ENCODE results near the gene LRRC8B. TPM values are rescaled to one million over a fixed set of nuclear protein-coding genes. Genes with fewer than 3 reads are reported as not detected.

Gene LRRC8B
- total RNA-seq, 5 donors from 2014 or later (not counting 1 experiment from before 2014, with no cell fraction given): 13.3 to 17.6 (median 14.9) TPM

GRCh38 chr1:89596698-89597097 lies 72.1 kb downstream of the LRRC8B start:
- Histone ChIP-seq H3K4me3 (ENCODE audit: control insufficient read depth in 1 of 2, extremely low read depth in 1 of 2, low read length in 1 of 2) (no peak overlapping the region), H3K27me3 (replicated peaks in 1 of 2; ENCODE audit: control insufficient read depth in 2 of 2, extremely low read depth in 1 of 2, insufficient read depth in 2 of 2, low read length in 1 of 2) (no peaks in the 10 kb centered on the region), H3K9me3 (no peaks in the 10 kb centered on the region), H3K4me1 (ENCODE audit: control insufficient read depth in 1 of 2, extremely low read depth in 1 of 2, insufficient read depth in 2 of 2, low read length in 2 of 2) (peaks cover 8 to 15% of the 10 kb centered on the region in 2 experiments), H3K27ac (ENCODE audit: low read length) (no peak overlapping the region), H3K36me3 (ENCODE audit: control insufficient read depth in 2 of 2, extremely low read depth in 1 of 2, insufficient read depth in 1 of 2, low read length in 1 of 2) (no peaks in the 10 kb centered on the region)
- Mint-ChIP-seq H3K27ac (peak overlapping the region; percentile 23 to 46), H3K27me3 (no peaks in the 10 kb centered on the region), H3K4me1 (peaks cover 84 to 87% (median 86%) of the 10 kb centered on the region in 3 donors), H3K4me3 (no peak overlapping the region), H3K36me3 (peaks cover 15% of the 10 kb centered on the region), H3K9me3 (no peaks in the 10 kb centered on the region)
- ATAC-seq (replicated peaks in 1 of 4) (no peak), DNase-seq (no peak)
- no CpG with 5 or more reads among the region's 2 CpGs for WGBS (ENCODE audit: insufficient coverage)
- POLR2A ChIA-PET: interaction anchor here (0.6 to 2.2 kb wide), 3 partner anchors 11 to 320 kb away, joined by 3 to 8 read pairs (median 3); no protein-coding TSS in a partner anchor
- CTCF ChIA-PET: interaction anchor here (0.6 to 3.6 kb wide), 10 partner anchors 8 to 272 kb away, joined by 3 to 13 read pairs (median 7); no protein-coding TSS in a partner anchor

- Mint-ChIP-seq H3K27ac (peak overlapping the region; percentile 85 to 87), H3K27me3 (no peaks in the 10 kb centered on the region), H3K4me1 (peaks cover 85 to 88% (median 87%) of the 10 kb centered on the region in 3 donors), H3K4me3 (peak overlapping the region in 1 of 3 donors; percentile 4), H3K9me3 (no peaks in the 10 kb centered on the region), H3K36me3 (peaks cover 5% of the 10 kb centered on the region)
- ATAC-seq (replicated peaks in 1 of 4): peak in 3 of 4 experiments; percentile 50 to 64 (median 57)
- H3K4me3 ChIP-seq (ENCODE audit: control insufficient read depth in 1 of 2, extremely low read depth in 1 of 2, low read length in 1 of 2): no peak overlapping the region
- ChIA-PET CTCF (interaction anchor here (0.5 to 3.6 kb wide), 8 partner anchors 9 to 339 kb away, joined by 3 to 13 read pairs (median 4); no protein-coding TSS in a partner anchor), POLR2A (interaction anchor here in 1 of 2 donors (0.6 kb wide), 1 partner anchor 8 kb away, joined by 3 read pairs; no protein-coding TSS in a partner anchor)
- DNase-seq: peak in 2 of 35 experiments; percentile 35 to 68
- H3K4me1 ChIP-seq (ENCODE audit: control insufficient read depth in 1 of 2, extremely low read depth in 1 of 2, insufficient read depth in 2 of 2, low read length in 2 of 2): peaks cover 18 to 23% of the 10 kb centered on the region in 2 experiments
- 40% methylated on average over 1 of the region's 5 CpGs for WGBS (ENCODE audit: insufficient coverage)
- H3K9me3 ChIP-seq: no peaks in the 10 kb centered on the region
- no peak overlapping the region for H3K27ac ChIP-seq (ENCODE audit: low read length)
- no peaks in the 10 kb centered on the region for H3K27me3 ChIP-seq (replicated peaks in 1 of 2; ENCODE audit: control insufficient read depth in 2 of 2, extremely low read depth in 1 of 2, insufficient read depth in 2 of 2, low read length in 1 of 2)
- no peaks in the 10 kb centered on the region for H3K36me3 ChIP-seq (ENCODE audit: control insufficient read depth in 2 of 2, extremely low read depth in 1 of 2, insufficient read depth in 1 of 2, low read length in 1 of 2)
Observed at GRCh38 chr1:89598450-89599331, 74.1 kb downstream of the LRRC8B start.

GRCh38 chr1:89599332-89599630 lies 74.7 kb downstream of the LRRC8B start:
- Mint-ChIP-seq H3K27me3 (no peaks in the 10 kb centered on the region), H3K36me3 (peaks cover 4% of the 10 kb centered on the region), H3K27ac (peak overlapping the region; percentile 85 to 87), H3K4me1 (peaks cover 87 to 89% (median 88%) of the 10 kb centered on the region in 3 donors), H3K4me3 (peak overlapping the region in 1 of 3 donors; percentile 4), H3K9me3 (no peaks in the 10 kb centered on the region)
- CTCF ChIA-PET: interaction anchor here (0.5 to 3.6 kb wide), 8 partner anchors 9 to 340 kb away, joined by 3 to 13 read pairs (median 4); no protein-coding TSS in a partner anchor
- DNase-seq: no peak
- POLR2A ChIA-PET: no interaction called here
- Histone ChIP-seq H3K4me3 (ENCODE audit: control insufficient read depth in 1 of 2, extremely low read depth in 1 of 2, low read length in 1 of 2) (no peak overlapping the region), H3K27ac (ENCODE audit: low read length) (no peak overlapping the region), H3K9me3 (no peaks in the 10 kb centered on the region), H3K27me3 (replicated peaks in 1 of 2; ENCODE audit: control insufficient read depth in 2 of 2, extremely low read depth in 1 of 2, insufficient read depth in 2 of 2, low read length in 1 of 2) (no peaks in the 10 kb centered on the region), H3K36me3 (ENCODE audit: control insufficient read depth in 2 of 2, extremely low read depth in 1 of 2, insufficient read depth in 1 of 2, low read length in 1 of 2) (no peaks in the 10 kb centered on the region), H3K4me1 (ENCODE audit: control insufficient read depth in 1 of 2, extremely low read depth in 1 of 2, insufficient read depth in 2 of 2, low read length in 2 of 2) (peaks cover 23 to 29% of the 10 kb centered on the region in 2 experiments)
- no peak for ATAC-seq (replicated peaks in 1 of 4)
- WGBS (ENCODE audit: insufficient coverage): no CpG with 5 or more reads among the region's 2 CpGs

- Histone ChIP-seq H3K9me3 (no peaks in the 10 kb centered on the region), H3K27ac (ENCODE audit: low read length) (no peak overlapping the region), H3K4me1 (ENCODE audit: control insufficient read depth in 1 of 2, extremely low read depth in 1 of 2, insufficient read depth in 2 of 2, low read length in 2 of 2) (peaks cover 36 to 43% of the 10 kb centered on the region in 2 experiments), H3K27me3 (replicated peaks in 1 of 2; ENCODE audit: control insufficient read depth in 2 of 2, extremely low read depth in 1 of 2, insufficient read depth in 2 of 2, low read length in 1 of 2) (no peaks in the 10 kb centered on the region), H3K36me3 (ENCODE audit: control insufficient read depth in 2 of 2, extremely low read depth in 1 of 2, insufficient read depth in 1 of 2, low read length in 1 of 2) (no peaks in the 10 kb centered on the region), H3K4me3 (ENCODE audit: control insufficient read depth in 1 of 2, extremely low read depth in 1 of 2, low read length in 1 of 2) (no peak overlapping the region)
- no peak overlapping the region for H3K4me3 Mint-ChIP-seq
- H3K4me1 Mint-ChIP-seq: peaks cover 92 to 94% (median 92%) of the 10 kb centered on the region in 3 donors
- H3K27ac Mint-ChIP-seq: peak overlapping the region in 1 of 2 donors; percentile 80
- CTCF ChIA-PET: interaction anchor here (0.6 to 3.2 kb wide), 10 partner anchors 10 to 80 kb away, joined by 3 to 15 read pairs (median 3); partner anchors contain the start of gene LRRC8C (in 1 of the 2)
- ATAC-seq (replicated peaks in 1 of 4) (no peak), DNase-seq (no peak)
- POLR2A ChIA-PET: interaction anchor here in 1 of 2 donors (0.9 to 1.6 kb wide), 2 partner anchors 11 to 75 kb away, joined by 3 to 4 read pairs; no protein-coding TSS in a partner anchor
- H3K9me3 Mint-ChIP-seq: no peaks in the 10 kb centered on the region
- WGBS (ENCODE audit: insufficient coverage): 100% methylated on average over 1 of the region's 3 CpGs
- no peaks in the 10 kb centered on the region for H3K27me3 Mint-ChIP-seq
- H3K36me3 Mint-ChIP-seq: peaks cover 4% of the 10 kb centered on the region
Observed at GRCh38 chr1:89600451-89601224, 76.0 kb downstream of the LRRC8B start.

- H3K36me3 ChIP-seq (ENCODE audit: control insufficient read depth in 2 of 2, extremely low read depth in 1 of 2, insufficient read depth in 1 of 2, low read length in 1 of 2): no peaks in the 10 kb centered on the region
- peaks cover 2% of the 10 kb centered on the region for H3K36me3 Mint-ChIP-seq
- H3K4me3 ChIP-seq (ENCODE audit: control insufficient read depth in 1 of 2, extremely low read depth in 1 of 2, low read length in 1 of 2): no peak overlapping the region
- peak overlapping the region in 1 of 3 donors; percentile 84 for H3K4me3 Mint-ChIP-seq
- H3K27ac ChIP-seq (ENCODE audit: low read length): peak overlapping the region; percentile 88
- H3K4me1 ChIP-seq (ENCODE audit: control insufficient read depth in 1 of 2, extremely low read depth in 1 of 2, insufficient read depth in 2 of 2, low read length in 2 of 2): peaks cover 56 to 65% of the 10 kb centered on the region in 2 experiments
- ChIA-PET CTCF (interaction anchor here (0.6 to 3.2 kb wide), 18 partner anchors 8 to 161 kb away, joined by 3 to 15 read pairs (median 4); partner anchors contain the start of gene LRRC8C (in 1 of the 2)), POLR2A (interaction anchor here (0.6 kb wide), 2 partner anchors 74 to 137 kb away, joined by 3 read pairs; no protein-coding TSS in a partner anchor)
- no peaks in the 10 kb centered on the region for H3K9me3 ChIP-seq
- no peak for ATAC-seq (replicated peaks in 1 of 4)
- no peaks in the 10 kb centered on the region for H3K27me3 ChIP-seq (replicated peaks in 1 of 2; ENCODE audit: control insufficient read depth in 2 of 2, extremely low read depth in 1 of 2, insufficient read depth in 2 of 2, low read length in 1 of 2)
- peaks cover 94 to 98% (median 98%) of the 10 kb centered on the region in 3 donors for H3K4me1 Mint-ChIP-seq
- peak in 1 of 35 experiments; percentile 41 for DNase-seq
- 52% methylated on average over 5 of the region's 6 CpGs for WGBS (ENCODE audit: insufficient coverage)
- H3K9me3 Mint-ChIP-seq: no peaks in the 10 kb centered on the region
- no peaks in the 10 kb centered on the region for H3K27me3 Mint-ChIP-seq
- H3K27ac Mint-ChIP-seq: peak overlapping the region; percentile 99 to 100
Observed at GRCh38 chr1:89602871-89603404, 78.3 kb downstream of the LRRC8B start.

All from T-cell (primary cell).